ENCODE measurements around the gene SRGAP2C.
"Not testable (repeated sequence)": the region's sequence is repeated elsewhere in the genome, so short reads cannot be mapped to it uniquely, and the experiment has no call there.

GRCh38 chr1:121397101-121397500, 212.3 kb downstream of the SRGAP2C start:
- not testable (repeated sequence) for TF ChIP-seq CTCF (IDR thresholded peaks at IDR 0.05); ZFX (IDR thresholded peaks at IDR 0.05; ENCODE audit: borderline replicate concordance)
